Occipital lobe (tissue), 2 donors: ENCODE results near the gene SLC35G6. TPM values are rescaled to one million over a fixed set of nuclear protein-coding genes. Genes with fewer than 3 reads are reported as not detected.

Experiments used
- DNase-seq: peaks from one replicate; lab custom pipeline; 2025; lab: John Stamatoyannopoulos, UW
- total RNA-seq: library from RNA; depleted of rRNA; stranded (reverse); fragments of >200 nt; gene quantifications from one replicate; pipeline ENCODE4 v1.2.3, GENCODE V29; 2014

The SLC35G6 gene
- total RNA-seq, 1 donor from 2014 or later: not detected

GRCh38 chr17:7502171-7502847, 21.1 kb downstream of the SLC35G6 start:
- no peak for DNase-seq

- DNase-seq: no peak
Observed at GRCh38 chr17:7502987-7503386, 21.7 kb downstream of the SLC35G6 start.

- no peak for DNase-seq
Observed at GRCh38 chr17:7503521-7503920, 22.3 kb downstream of the SLC35G6 start.

GRCh38 chr17:7508145-7508544, 26.9 kb downstream of the SLC35G6 start:
- DNase-seq: no peak

- no peak for DNase-seq
Observed at GRCh38 chr17:7508846-7509245, 27.6 kb downstream of the SLC35G6 start.

GRCh38 chr17:7509937-7510336, 28.7 kb downstream of the SLC35G6 start:
- no peak for DNase-seq

GRCh38 chr17:7511108-7511507, 29.9 kb downstream of the SLC35G6 start:
- no peak for DNase-seq

GRCh38 chr17:7512105-7512504, 30.9 kb downstream of the SLC35G6 start:
- DNase-seq: no peak

GRCh38 chr17:7512824-7513540, 31.7 kb downstream of the SLC35G6 start:
- DNase-seq: no peak

GRCh38 chr17:7513850-7514419, 32.7 kb downstream of the SLC35G6 start:
- DNase-seq: no peak

GRCh38 chr17:7515911-7516610, 34.8 kb downstream of the SLC35G6 start:
- DNase-seq: no peak

- no peak for DNase-seq
Observed at GRCh38 chr17:7523033-7523432, 41.8 kb downstream of the SLC35G6 start.

GRCh38 chr17:7528842-7529241, 47.6 kb downstream of the SLC35G6 start:
- DNase-seq: no peak

GRCh38 chr17:7530023-7530900, 49.0 kb downstream of the SLC35G6 start:
- DNase-seq: no peak

Other genes starting within 250 kb of the SLC35G6 start
- 49.1 TPM for gene DVL2, start 246.9 kb upstream of the SLC35G6 start, total RNA-seq
- gene PHF23, start 242.0 kb upstream of the SLC35G6 start, total RNA-seq: 33.7 TPM
- 93.3 TPM for gene GABARAP, start 239.0 kb upstream of the SLC35G6 start, total RNA-seq
- gene CTDNEP1, start 229.7 kb upstream of the SLC35G6 start, total RNA-seq: 26.5 TPM
- gene ELP5, start 229.2 kb upstream of the SLC35G6 start, total RNA-seq: 25.4 TPM
- gene CLDN7, start 219.0 kb upstream of the SLC35G6 start, total RNA-seq: 0.16 TPM
- gene SLC2A4, start 199.7 kb upstream of the SLC35G6 start, total RNA-seq: 0.16 TPM
- 2.7 TPM for gene YBX2, start 186.8 kb upstream of the SLC35G6 start, total RNA-seq
- 156 TPM for gene EIF5A, start 173.8 kb upstream of the SLC35G6 start, total RNA-seq
- 29.5 TPM for gene GPS2, start 166.1 kb upstream of the SLC35G6 start, total RNA-seq
- 46.6 TPM for gene NEURL4, start 152.1 kb upstream of the SLC35G6 start, total RNA-seq
- gene ACAP1, start 144.9 kb upstream of the SLC35G6 start, total RNA-seq: not detected
- gene KCTD11, start 129.3 kb upstream of the SLC35G6 start, total RNA-seq: 3.9 TPM
- gene TMEM95, start 126.3 kb upstream of the SLC35G6 start, total RNA-seq: not detected
- gene TNK1, start 100.4 kb upstream of the SLC35G6 start, total RNA-seq: 0.94 TPM
- gene PLSCR3, start 86.9 kb upstream of the SLC35G6 start, total RNA-seq: 10.0 TPM
- gene TMEM256, start 77.3 kb upstream of the SLC35G6 start, total RNA-seq: 55.2 TPM
- 9.2 TPM for gene NLGN2, start 73.6 kb upstream of the SLC35G6 start, total RNA-seq
- not detected for gene SPEM1, start 61.1 kb upstream of the SLC35G6 start, total RNA-seq
- not detected for gene SPEM2, start 55.8 kb upstream of the SLC35G6 start, total RNA-seq
- gene SPEM3, start 52.6 kb upstream of the SLC35G6 start, total RNA-seq: not detected
- gene TMEM102, start 46.0 kb upstream of the SLC35G6 start, total RNA-seq: 3.7 TPM
- gene FGF11, start 41.9 kb upstream of the SLC35G6 start, total RNA-seq: 18.2 TPM
- gene CHRNB1, start 36.4 kb upstream of the SLC35G6 start, total RNA-seq: 17.2 TPM
- 17.6 TPM for gene ZBTB4, start 1.8 kb upstream of the SLC35G6 start, total RNA-seq
- 54.6 TPM for gene POLR2A, start 2.9 kb downstream of the SLC35G6 start, total RNA-seq
- gene TNFSF12, start 67.6 kb downstream of the SLC35G6 start, total RNA-seq: 3.3 TPM
- 0.31 TPM for gene TNFSF13, start 77.3 kb downstream of the SLC35G6 start, total RNA-seq
- 84.8 TPM for gene SENP3, start 80.5 kb downstream of the SLC35G6 start, total RNA-seq
- gene CD68, start 98.2 kb downstream of the SLC35G6 start, total RNA-seq: 0.62 TPM
- 34.8 TPM for gene MPDU1, start 102.4 kb downstream of the SLC35G6 start, total RNA-seq
- 0.47 TPM for gene SOX15, start 108.6 kb downstream of the SLC35G6 start, total RNA-seq
- 51.9 TPM for gene FXR2, start 133.5 kb downstream of the SLC35G6 start, total RNA-seq
- 32.8 TPM for gene SAT2, start 146.4 kb downstream of the SLC35G6 start, total RNA-seq
- gene SHBG, start 148.7 kb downstream of the SLC35G6 start, total RNA-seq: not detected
- 5.0 TPM for gene ATP1B2, start 169.5 kb downstream of the SLC35G6 start, total RNA-seq
- 9.4 TPM for gene TP53, start 206.0 kb downstream of the SLC35G6 start, total RNA-seq
- gene WRAP53, start 207.0 kb downstream of the SLC35G6 start, total RNA-seq: 9.5 TPM
- 13.7 TPM for gene EFNB3, start 223.8 kb downstream of the SLC35G6 start, total RNA-seq
- gene DNAH2, start 236.3 kb downstream of the SLC35G6 start, total RNA-seq: 0.62 TPM